Liver (tissue), 9 donors: ENCODE results near the gene CABCOCO1. TPM values are rescaled to one million over a fixed set of nuclear protein-coding genes. Genes with fewer than 3 reads are reported as not detected.

Experiments
- DNase-seq: peaks from one replicate; pipeline ENCODE4 v3.0.0-alpha.2; 2017; ENCODE audit warnings: low spot score
- H3K27ac ChIP-seq, 2 donors: one replicate each; pipeline ENCODE4 v1.7.0; 2013; ENCODE audit warnings: inconsistent platforms in 2 of 2, low read length in 2 of 2, control low read depth in 1 of 2, low read depth in 1 of 2, mild to moderate bottlenecking in 1 of 2
- H3K27me3 ChIP-seq, 4 donors: one replicate each; pipeline versions ENCODE4 v1.6.1 to v1.7.0; 2013; ENCODE audit warnings: low read length in 3 of 4, inconsistent platforms in 1 of 4, mild to moderate bottlenecking in 1 of 4, moderate library complexity in 1 of 4; ENCODE audit not compliant: control insufficient read depth in 4 of 4, insufficient read depth in 4 of 4
- H3K36me3 ChIP-seq, 4 donors: one replicate each; pipeline versions ENCODE4 v1.6.1 to v1.7.0; 2013; ENCODE audit warnings: low read length in 3 of 4, mild to moderate bottlenecking in 3 of 4, low read depth in 1 of 4, moderate library complexity in 1 of 4; ENCODE audit not compliant: control insufficient read depth in 4 of 4, insufficient read depth in 3 of 4
- H3K4me1 ChIP-seq, 4 donors: one replicate each; pipeline versions ENCODE4 v1.6.1 to v1.7.0; 2013; ENCODE audit warnings: low read length in 3 of 4, mild to moderate bottlenecking in 3 of 4, moderate library complexity in 1 of 4; ENCODE audit not compliant: control insufficient read depth in 4 of 4, insufficient read depth in 4 of 4
- H3K4me3 ChIP-seq, 3 donors: one replicate each; pipeline versions ENCODE4 v1.6.1 to v1.7.0; 2013; ENCODE audit warnings: low read length in 3 of 3, control low read depth in 1 of 3, low read depth in 1 of 3, mild to moderate bottlenecking in 1 of 3
- H3K9ac ChIP-seq, 2 donors: one replicate each; pipeline ENCODE4 v1.7.0; 2013; ENCODE audit warnings: low read length in 2 of 2, mild to moderate bottlenecking in 2 of 2, moderate library complexity in 2 of 2, control low read depth in 1 of 2, low read depth in 1 of 2
- H3K9me3 ChIP-seq, 4 donors: one replicate each; pipeline versions ENCODE4 v1.6.1 to v1.7.0; 2013; ENCODE audit warnings: low read length in 3 of 4; ENCODE audit not compliant: control insufficient read depth in 4 of 4
- CTCF ChIP-seq: fragments of 150-350 bp; IDR thresholded peaks from 2 replicates; pipeline ENCODE4 v1.5.1; 2017; ENCODE audit warnings: improper control_type of control experiment, low read depth, low read length; ENCODE audit not compliant: missing input control
- EGR1 ChIP-seq, 2 donors: IDR thresholded peaks; 2 replicates each; pipeline ENCODE4 v1.6.1; 2016 to 2018; ENCODE audit warnings: antibody characterized with exemption in 2 of 2, low read depth in 2 of 2
- FOXA2 ChIP-seq: IDR thresholded peaks from 2 replicates; pipeline ENCODE4 v1.6.1; 2016; ENCODE audit warnings: antibody characterized with exemption
- HNF4A ChIP-seq, 2 donors: conservative IDR thresholded peaks; 2 replicates each; pipeline ENCODE4 v1.6.1; 2016; ENCODE audit warnings: antibody characterized with exemption in 2 of 2, mild to moderate bottlenecking in 2 of 2
- HNF4G ChIP-seq: IDR thresholded peaks from 2 replicates; pipeline ENCODE4 v1.6.1; 2016; ENCODE audit warnings: antibody characterized with exemption
- JUND ChIP-seq, 2 donors: IDR thresholded peaks; 2 replicates each; pipeline ENCODE4 v1.6.1; 2016; ENCODE audit warnings: antibody characterized with exemption in 2 of 2
- NR2F2 ChIP-seq: IDR thresholded peaks from 2 replicates; pipeline ENCODE4 v1.6.1; 2016; ENCODE audit warnings: antibody characterized with exemption
- RAD21 ChIP-seq, 2 donors: IDR thresholded peaks; 2 replicates each; pipeline ENCODE4 v1.6.1; 2016; ENCODE audit warnings: antibody characterized with exemption in 2 of 2, mild to moderate bottlenecking in 2 of 2
- REST ChIP-seq: IDR thresholded peaks from 2 replicates; pipeline ENCODE4 v1.6.1; 2016; ENCODE audit warnings: antibody characterized with exemption, mild to moderate bottlenecking
- RXRA ChIP-seq, 2 donors: IDR thresholded peaks; 2 replicates each; pipeline ENCODE4 v1.6.1; 2017 to 2018; ENCODE audit warnings: antibody characterized with exemption in 2 of 2, mild to moderate bottlenecking in 1 of 2
- SP1 ChIP-seq: IDR thresholded peaks from 2 replicates; pipeline ENCODE4 v1.6.1; 2018; ENCODE audit warnings: antibody characterized with exemption, mild to moderate bottlenecking
- YY1 ChIP-seq: IDR thresholded peaks from 2 replicates; pipeline ENCODE4 v1.6.1; 2016; ENCODE audit warnings: antibody characterized with exemption, mild to moderate bottlenecking
- ZBTB33 ChIP-seq: IDR thresholded peaks from 2 replicates; pipeline ENCODE4 v1.6.1; 2016; ENCODE audit warnings: antibody characterized with exemption
- WGBS: extraction: QIAGEN DNeasy Blood & Tissue Kit; methylation state at CpG from one replicate; pipeline ENCODE4 v1.1.7; 2013; 5-methylcytosine and 5-hydroxymethylcytosine counted together
- polyA plus RNA-seq, 2 donors: library from polyadenylated mRNA; stranded (reverse) in 1 of 2; unstranded in 1 of 2; fragments of 200-250 nt in 1 of 2; fragments of >200 nt in 1 of 2; fragmentation: Nextera tagmentation in 1 of 2; extraction: Ambion mirVana in 1 of 2; gene quantifications; one replicate each; pipeline versions ENCODE4 v1.2.1 to v1.2.3, GENCODE V29; 2013 to 2015
- total RNA-seq, 2 donors: library from RNA; depleted of rRNA; stranded (reverse); fragments of >200 nt; gene quantifications; one replicate each; pipeline ENCODE4 v1.2.3, GENCODE V29; 2014
- donor health status: healthy.
- donor health status: healthy.
- donor health status: healthy.
- donor health status: healthy.
- donor health status: healthy.

CABCOCO1 gene
- total and polyA plus RNA-seq, 4 donors = 0.09 to 0.20 TPM; not detected in 2

- TF ChIP-seq HNF4G (no peak), NR2F2 (no peak), JUND (IDR thresholded peaks at IDR 0.05) (no peak), HNF4A (conservative IDR thresholded peaks at IDR 0.05) (no peak), EGR1 (IDR thresholded peaks at IDR 0.05; ENCODE audit: low read depth in 2 of 2) (no peak), CTCF (no peak)
- no peak overlapping the region for H3K9ac ChIP-seq
- WGBS = 67% methylated on average over 1 of the region's 1 CpG
- no peak overlapping the region for H3K4me3 ChIP-seq
- no peak for DNase-seq
- H3K27ac ChIP-seq = no peak overlapping the region
- no peaks in the 10 kb centered on the region for H3K9me3 ChIP-seq
- H3K36me3 ChIP-seq = no peaks in the 10 kb centered on the region
- H3K27me3 ChIP-seq = no peaks in the 10 kb centered on the region
- no peaks in the 10 kb centered on the region for H3K4me1 ChIP-seq
These were observed 141.7 kb downstream of the CABCOCO1 start for GRCh38 chr10:61804414-61804813.

- no peak overlapping the region for H3K4me3 ChIP-seq
- no peaks in the 10 kb centered on the region for H3K36me3 ChIP-seq
- TF ChIP-seq RXRA (IDR thresholded peaks at IDR 0.05) = no peak
- no peak for TF ChIP-seq EGR1 (IDR thresholded peaks at IDR 0.05; ENCODE audit: low read depth in 2 of 2)
- no peak for TF ChIP-seq RAD21 (IDR thresholded peaks at IDR 0.05)
- no peak for TF ChIP-seq REST
- no peak for TF ChIP-seq YY1
- no peak for TF ChIP-seq JUND (IDR thresholded peaks at IDR 0.05)
- no peak for TF ChIP-seq SP1
- TF ChIP-seq ZBTB33 = no peak
- no peak for TF ChIP-seq HNF4G
- no peak for TF ChIP-seq FOXA2
- TF ChIP-seq HNF4A (conservative IDR thresholded peaks at IDR 0.05) = no peak
- H3K9me3 ChIP-seq = no peaks in the 10 kb centered on the region
- no peaks in the 10 kb centered on the region for H3K27me3 ChIP-seq
- WGBS = 94% methylated on average over 3 of the region's 3 CpGs
- no peak overlapping the region for H3K9ac ChIP-seq
- DNase-seq = no peak
- H3K27ac ChIP-seq = no peak overlapping the region
- no peaks in the 10 kb centered on the region for H3K4me1 ChIP-seq
These were observed 142.4 kb downstream of the CABCOCO1 start for GRCh38 chr10:61805091-61805490.
